A549 treated with GW870086 at 1 μM for 4 hours (cell line): ENCODE measurements around the gene GPR84. TPM values are rescaled to one million over a fixed set of nuclear protein-coding genes. Genes with fewer than 3 reads are reported as not detected.

Experiments
- total RNA-seq: library from RNA; stranded (reverse); fragments of 200-300 nt; extraction: Qiagen RNA extraction; gene quantifications from 5 replicates; pipeline ENCODE4 v1.2.3, GENCODE V29; 2022; ENCODE audit warnings: low read depth

GPR84 gene
- not detected in 5 replicates for total RNA-seq

DNA sequence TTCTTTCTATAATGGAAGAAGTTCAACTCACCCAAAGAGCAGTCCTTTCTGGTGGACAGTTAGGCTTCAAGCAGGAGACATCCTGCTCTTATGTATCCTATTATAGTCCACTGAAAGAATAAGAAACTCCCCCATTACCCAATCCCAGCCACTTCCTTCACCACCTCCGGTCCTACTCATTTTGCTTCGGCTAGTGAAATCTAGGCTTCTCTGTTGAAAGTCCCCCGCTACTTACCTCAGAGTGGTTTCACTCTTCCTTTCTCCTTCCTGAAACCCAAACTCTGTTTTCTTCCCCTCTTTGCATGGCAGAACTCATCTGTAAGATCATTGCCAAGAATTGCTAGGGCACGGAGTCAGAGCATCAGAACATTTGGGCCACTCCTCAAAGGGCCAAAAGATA lies at the start of gene GPR84:
Gene GPR84, minus strand, starts transcription at position 74 of the 400 bp plus-strand sequence. CDS start 635 bp downstream, outside the sequence.

DNA sequence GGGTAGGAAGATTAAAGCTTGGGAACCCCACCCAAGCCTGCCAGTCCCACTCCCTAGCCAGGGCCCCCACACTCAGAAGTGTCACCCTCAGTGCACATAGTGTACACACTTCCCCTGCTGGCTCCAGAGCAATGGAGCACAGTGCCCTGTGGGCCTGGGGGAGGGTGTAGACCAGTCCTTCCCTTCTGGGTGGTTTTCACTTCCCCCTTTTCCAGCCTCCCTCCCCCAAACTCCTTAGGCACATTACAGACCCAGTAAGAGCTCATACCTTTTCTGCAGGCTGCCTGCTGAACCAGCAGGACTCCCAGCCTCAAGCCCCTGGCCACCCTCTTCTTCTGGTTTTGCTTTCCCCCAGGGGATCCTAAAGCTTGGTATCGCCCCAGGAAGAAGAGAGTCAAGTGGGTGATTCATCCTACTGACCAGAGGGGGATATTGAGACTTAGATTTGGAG lies 20.3 kb upstream of the GPR84 start, which contains the start of gene ZNF385A:
Gene ZNF385A, minus strand, starts transcription at position 143 of the 451 bp plus-strand sequence. CDS start 219 bp downstream, outside the sequence.

DNA sequence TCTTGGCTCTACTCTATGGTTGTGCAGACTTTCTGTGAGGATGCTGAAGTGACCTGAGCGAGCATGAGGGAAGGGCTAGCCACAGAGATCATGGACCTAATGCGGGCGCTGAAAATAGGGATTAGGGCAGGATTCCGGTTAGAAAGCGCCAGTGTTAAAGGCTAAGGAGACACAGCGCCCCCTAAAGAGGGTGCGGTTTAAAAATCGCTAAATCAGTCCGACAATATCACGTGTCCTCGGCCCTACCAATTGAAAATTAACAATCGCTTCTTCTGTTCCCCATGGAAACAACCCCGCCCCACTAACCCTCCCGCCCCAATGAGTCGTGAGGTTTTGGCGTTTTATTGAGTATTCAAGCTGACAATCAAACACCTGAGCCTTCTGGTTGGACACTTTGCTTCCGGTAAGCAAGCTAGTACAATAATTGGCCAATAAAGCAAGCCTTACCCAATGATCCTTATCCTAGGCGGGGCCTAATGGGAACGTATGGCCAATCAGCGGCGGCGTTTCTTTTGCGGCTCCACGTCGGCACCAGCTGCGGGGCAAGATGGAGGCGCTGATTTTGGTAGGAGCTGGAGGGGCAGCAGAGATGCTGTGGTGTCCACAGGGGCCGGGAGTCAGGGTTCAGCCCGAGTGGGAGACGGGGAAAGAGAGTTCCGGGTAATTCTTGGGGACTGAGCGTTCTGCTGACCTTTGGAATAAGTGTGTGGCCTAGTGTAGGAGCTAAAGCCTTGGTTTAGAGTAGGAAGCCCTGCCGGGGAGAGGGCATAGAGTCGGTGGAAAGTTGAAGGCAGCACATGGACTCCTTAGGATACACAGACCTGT lies 39.5 kb downstream of the GPR84 start, which contains the start of gene COPZ1:
Gene COPZ1, plus strand, starts transcription at position 515 of the 825 bp plus-strand sequence. Its CDS starts 33 bp downstream, at position 548.

Other genes with a start within 250 kb of the GPR84 start
- 25.0 to 34.6 TPM (median 30.1 TPM) in 5 replicates for gene SMUG1, start 175.5 kb downstream of the GPR84 start, total RNA-seq
- 20.9 to 25.9 TPM (median 23.1 TPM) in 5 replicates for gene CBX5, start 84.4 kb downstream of the GPR84 start, total RNA-seq
- gene HNRNPA1, start 83.8 kb downstream of the GPR84 start, total RNA-seq = 1,512 to 2,276 TPM (median 1,557 TPM) in 5 replicates
- gene NFE2, start 63.5 kb downstream of the GPR84 start, total RNA-seq = 0.10 TPM in 1 of 5 replicates, not detected in the others
- gene COPZ1, start 39.4 kb downstream of the GPR84 start, total RNA-seq = 214 to 280 TPM (median 224 TPM) in 5 replicates
- gene ZNF385A, start 20.2 kb upstream of the GPR84 start, total RNA-seq = 16.3 to 23.1 TPM (median 22.3 TPM) in 5 replicates
- 195 to 281 TPM (median 253 TPM) in 5 replicates for gene ITGA5, start 54.8 kb upstream of the GPR84 start, total RNA-seq
- not detected in 5 replicates for gene GTSF1, start 109.1 kb upstream of the GPR84 start, total RNA-seq
- 0.02 TPM in 1 of 5 replicates, not detected in the others for gene NCKAP1L, start 133.3 kb upstream of the GPR84 start, total RNA-seq
- gene PDE1B, start 185.1 kb upstream of the GPR84 start, total RNA-seq = 0.17 TPM in 1 of 5 replicates, not detected in the others
- gene PPP1R1A, start 224.2 kb upstream of the GPR84 start, total RNA-seq = 0.21 to 0.24 TPM in 2 of 5 replicates, not detected in the others